ENCODE measurements around the gene EML6. TPM values are rescaled to one million over a fixed set of nuclear protein-coding genes. Genes with fewer than 3 reads are reported as not detected.
A peak's percentile ranks its signal among the peaks of the same experiment; 100 is the strongest.

The EML6 gene
- polyA plus RNA-seq, result 1 to 10 TPM in 2 of 4 donors, under 1 TPM in 2; 0.54 to 6.3 (median 1.1) TPM
- long read RNA-seq, donor 1, result 0 reads
- long read RNA-seq, donor 2, result 0 reads
- long read RNA-seq, donor 3, result 0 reads
- long read RNA-seq, donor 4, result 0 reads
- long read RNA-seq, donor 5, result 0 reads
- long read RNA-seq, donor 6, result 0 reads
- long read RNA-seq, donor 7, result 0 reads
- long read RNA-seq, donor 8, result 0 reads
- long read RNA-seq, donor 9, result 0 reads
- long read RNA-seq, donor 10, result 0 reads

DNA sequence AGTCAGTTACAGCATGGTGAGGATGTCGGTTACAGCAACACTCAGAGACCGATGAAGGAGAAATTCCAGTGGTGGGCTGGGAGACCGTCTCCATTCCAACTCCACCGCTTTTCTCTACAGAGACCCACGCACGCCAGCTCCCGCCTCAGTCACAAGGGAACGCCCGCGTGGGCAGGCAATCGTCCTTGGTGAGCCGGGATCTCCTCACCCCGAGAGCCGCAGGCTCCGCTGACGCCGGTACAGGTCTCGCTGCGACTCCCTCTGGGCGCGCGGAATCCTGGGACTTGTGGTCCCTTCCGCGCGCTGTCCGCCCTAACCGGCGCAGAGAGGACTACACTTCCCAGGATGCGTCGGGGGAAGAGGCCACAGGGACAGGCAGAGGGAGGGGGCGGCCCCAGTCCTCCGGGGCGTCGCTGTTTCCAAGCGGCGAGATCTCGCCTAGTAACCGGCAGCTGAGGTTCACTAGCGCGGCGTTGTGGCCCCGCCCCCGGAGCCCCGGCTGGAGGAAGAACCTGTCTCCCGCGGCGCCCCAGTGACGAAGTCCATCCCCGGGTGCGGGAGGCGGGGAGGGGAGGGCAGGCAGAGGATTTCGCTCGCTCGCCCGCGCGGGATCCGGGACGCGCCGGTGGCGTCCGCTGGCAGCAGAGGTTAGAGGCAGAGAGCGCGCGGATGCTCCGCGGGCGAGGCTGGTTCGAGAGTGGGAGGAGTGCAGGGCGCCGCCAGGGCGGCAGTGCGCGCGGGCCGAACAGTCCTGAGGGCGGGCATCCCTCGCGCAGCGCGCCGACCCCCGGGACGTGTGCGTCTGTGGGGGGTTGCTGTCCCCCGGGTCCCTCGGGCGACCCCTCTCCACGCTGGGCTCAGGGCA, at the start of gene EML6:
Gene EML6, plus strand, starts transcription at position 532 of the 865 bp plus-strand sequence. CDS start 1,400 bp downstream, outside the sequence.
- Histone ChIP-seq H3K36me3 (ENCODE audit: control insufficient read depth in 3 of 3, insufficient read depth in 2 of 3, low read depth in 1 of 3, low read length in 3 of 3) (no peaks in the 10 kb centered on the region), H3K4me1 (ENCODE audit: control insufficient read depth in 3 of 3, insufficient read depth in 2 of 3, low read depth in 1 of 3, low read length in 2 of 3) (peaks cover 0 to 14% (median 0%) of the 10 kb centered on the region in 3 donors), H3K27me3 (ENCODE audit: control insufficient read depth in 3 of 3, insufficient read depth in 3 of 3, low read length in 3 of 3) (peaks cover 0 to 25% (median 3%) of the 10 kb centered on the region in 3 donors), H3K4me3 (ENCODE audit: low read depth in 1 of 3, low read length in 3 of 3) (peak within 1 kb of the TSS; percentile 59 to 75 (median 69)), H3K27ac (ENCODE audit: low read depth in 1 of 3, low read length in 2 of 3) (peak within 1 kb of the TSS; percentile 15 to 88 (median 73)), H3K9me3 (ENCODE audit: control insufficient read depth in 2 of 2, insufficient read depth in 1 of 2, low read depth in 1 of 2, low read length in 1 of 2) (no peaks in the 10 kb centered on the region)
- WGBS, 3 donors, result 0% methylated on average over 83 to 90 of the region's 90 CpGs
- FAIRE-seq (no peak), DNase-seq (peak; percentile 99 to 100)

DNA sequence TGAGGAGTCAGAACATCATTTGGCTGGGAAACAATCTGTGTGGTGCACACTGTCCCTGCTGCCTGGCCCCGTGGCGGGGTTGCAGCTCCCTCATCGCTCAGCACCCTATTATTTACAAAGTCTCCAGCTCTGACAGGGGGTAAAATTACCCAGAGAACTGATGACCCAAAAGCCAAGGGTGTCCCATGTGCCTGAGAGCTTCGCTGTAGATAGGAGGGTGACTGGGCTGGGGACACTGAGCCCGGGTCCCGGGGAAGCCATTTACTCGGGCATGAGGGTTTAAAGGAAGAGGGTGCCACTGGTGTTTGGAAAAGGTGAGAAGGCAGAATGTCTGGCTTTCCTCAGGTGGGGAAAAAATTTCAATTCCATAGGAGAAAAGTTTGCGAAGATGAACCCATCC, 48.2 kb upstream of the EML6 start:
- WGBS, 3 donors, result 89 to 93% (median 93%) methylated on average over 8 of the region's 8 CpGs
- no peak for FAIRE-seq
- Histone ChIP-seq H3K27me3 (ENCODE audit: control insufficient read depth in 3 of 3, insufficient read depth in 3 of 3, low read length in 3 of 3) (peaks cover 0 to 9% (median 0%) of the 10 kb centered on the region in 3 donors), H3K4me1 (ENCODE audit: control insufficient read depth in 3 of 3, insufficient read depth in 2 of 3, low read depth in 1 of 3, low read length in 2 of 3) (peaks cover 0 to 5% (median under 1%) of the 10 kb centered on the region in 3 donors), H3K27ac (ENCODE audit: low read depth in 1 of 3, low read length in 2 of 3) (no peak overlapping the region), H3K36me3 (ENCODE audit: control insufficient read depth in 3 of 3, insufficient read depth in 2 of 3, low read depth in 1 of 3, low read length in 3 of 3) (peaks cover 0 to 5% (median under 1%) of the 10 kb centered on the region in 3 donors), H3K4me3 (ENCODE audit: low read depth in 1 of 3, low read length in 3 of 3) (no peak overlapping the region), H3K9me3 (ENCODE audit: control insufficient read depth in 2 of 2, insufficient read depth in 1 of 2, low read depth in 1 of 2, low read length in 1 of 2) (no peaks in the 10 kb centered on the region)
- no peak for DNase-seq

DNA sequence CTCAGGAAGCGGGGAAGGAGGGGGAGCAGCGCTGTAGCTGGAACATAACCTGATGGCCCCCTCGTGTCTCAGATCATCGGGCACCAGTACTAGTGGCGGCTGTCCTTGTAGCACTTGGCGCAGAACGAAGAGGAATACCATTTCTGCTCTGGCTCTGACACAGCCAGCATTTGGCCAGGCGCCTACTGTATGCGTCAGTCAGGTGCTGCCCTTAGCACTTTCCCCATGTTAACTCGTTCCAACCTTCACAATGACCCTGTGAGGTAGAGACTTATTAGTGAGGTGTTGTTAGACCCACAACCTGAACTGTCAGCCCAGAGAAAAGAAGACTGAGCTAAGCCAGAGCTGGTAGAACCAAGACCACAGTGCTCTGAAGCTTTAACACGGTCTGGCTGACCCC, 47.7 kb upstream of the EML6 start:
- Histone ChIP-seq H3K27ac (ENCODE audit: low read depth in 1 of 3, low read length in 2 of 3) (no peak overlapping the region), H3K4me1 (ENCODE audit: control insufficient read depth in 3 of 3, insufficient read depth in 2 of 3, low read depth in 1 of 3, low read length in 2 of 3) (peaks cover 0 to 5% (median 3%) of the 10 kb centered on the region in 3 donors), H3K9me3 (ENCODE audit: control insufficient read depth in 2 of 2, insufficient read depth in 1 of 2, low read depth in 1 of 2, low read length in 1 of 2) (no peaks in the 10 kb centered on the region), H3K4me3 (ENCODE audit: low read depth in 1 of 3, low read length in 3 of 3) (no peak overlapping the region), H3K36me3 (ENCODE audit: control insufficient read depth in 3 of 3, insufficient read depth in 2 of 3, low read depth in 1 of 3, low read length in 3 of 3) (peaks cover 0 to 1% (median 0%) of the 10 kb centered on the region in 3 donors), H3K27me3 (ENCODE audit: control insufficient read depth in 3 of 3, insufficient read depth in 3 of 3, low read length in 3 of 3) (peaks cover 0 to 9% (median 0%) of the 10 kb centered on the region in 3 donors)
- 27 to 74% (median 48%) methylated on average over 11 of the region's 11 CpGs for WGBS, 3 donors
- FAIRE-seq (no peak), DNase-seq (peak in 1 of 2 donors; percentile 25)

DNA sequence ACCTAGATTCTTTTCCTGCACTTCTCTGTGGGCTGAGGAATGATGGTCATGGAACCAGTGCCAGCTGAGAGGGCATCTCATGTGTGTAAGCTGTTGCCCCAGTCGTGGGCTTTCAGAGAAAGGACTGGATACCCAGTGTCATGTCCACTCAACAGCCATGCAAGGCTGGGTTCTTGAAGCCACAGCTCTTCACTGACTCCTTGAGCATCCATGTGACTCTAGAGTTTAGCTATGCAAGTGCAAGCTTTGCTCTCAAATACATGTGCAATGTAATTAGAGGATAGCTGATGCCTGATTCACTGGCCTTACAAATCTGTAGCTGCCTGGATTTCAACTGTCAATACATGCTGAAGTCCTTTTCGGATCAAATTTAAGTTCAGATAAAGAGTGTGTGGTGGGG, 46.8 kb upstream of the EML6 start:
- H3K4me1 ChIP-seq (ENCODE audit: control insufficient read depth in 3 of 3, insufficient read depth in 2 of 3, low read depth in 1 of 3, low read length in 2 of 3), result peaks cover 0 to 5% (median 4%) of the 10 kb centered on the region in 3 donors
- H3K27me3 ChIP-seq (ENCODE audit: control insufficient read depth in 3 of 3, insufficient read depth in 3 of 3, low read length in 3 of 3), result peaks cover 0 to 9% (median 0%) of the 10 kb centered on the region in 3 donors
- no peak for FAIRE-seq
- H3K9me3 ChIP-seq (ENCODE audit: control insufficient read depth in 2 of 2, insufficient read depth in 1 of 2, low read depth in 1 of 2, low read length in 1 of 2), result peaks cover 0 to 3% of the 10 kb centered on the region in 2 donors
- H3K27ac ChIP-seq (ENCODE audit: low read depth in 1 of 3, low read length in 2 of 3), result no peak overlapping the region
- no peaks in the 10 kb centered on the region for H3K36me3 ChIP-seq (ENCODE audit: control insufficient read depth in 3 of 3, insufficient read depth in 2 of 3, low read depth in 1 of 3, low read length in 3 of 3)
- no peak for DNase-seq
- H3K4me3 ChIP-seq (ENCODE audit: low read depth in 1 of 3, low read length in 3 of 3), result no peak overlapping the region
- 74 to 76% (median 74%) methylated on average over 2 of the region's 2 CpGs for WGBS, 3 donors

DNA sequence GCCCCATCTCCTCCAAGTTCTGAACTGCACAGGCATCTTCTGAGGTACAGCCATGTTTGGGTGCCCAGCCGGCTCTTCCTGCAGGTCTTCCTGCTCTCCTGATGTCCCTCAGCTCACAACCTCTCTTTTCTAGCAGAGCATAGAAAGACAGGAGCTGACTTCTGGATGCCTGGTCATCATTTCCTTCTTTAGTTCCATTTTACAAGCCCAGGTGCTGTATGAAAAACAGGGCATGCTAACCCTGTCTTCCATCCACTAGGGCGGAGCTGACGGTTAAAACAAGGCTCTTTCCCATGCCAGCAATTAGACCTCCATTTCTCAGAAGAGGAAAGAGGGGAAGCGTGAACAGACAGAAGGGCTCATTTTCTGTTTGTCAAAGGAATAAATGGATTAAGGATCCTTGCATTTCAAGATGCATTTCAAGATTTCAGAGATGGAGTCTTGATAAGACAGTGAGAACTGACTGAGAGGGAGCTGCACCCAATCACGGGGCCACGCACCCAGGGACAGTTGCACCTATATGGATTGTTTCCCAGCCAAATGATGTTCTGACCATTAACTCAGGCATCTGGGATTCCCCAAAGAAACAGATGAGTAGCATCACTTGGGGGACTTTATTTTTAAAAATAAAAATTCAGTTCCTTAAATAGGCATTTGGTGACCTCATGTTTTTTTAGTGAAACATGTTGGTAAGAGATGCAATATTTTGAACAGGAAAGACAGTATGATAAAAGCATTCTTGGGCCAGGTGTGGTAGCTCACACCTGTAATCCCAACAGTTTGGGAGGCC, 45.8 kb upstream of the EML6 start:
- H3K9me3 ChIP-seq (ENCODE audit: control insufficient read depth in 2 of 2, insufficient read depth in 1 of 2, low read depth in 1 of 2, low read length in 1 of 2), result peaks cover 0 to 3% of the 10 kb centered on the region in 2 donors
- H3K27me3 ChIP-seq (ENCODE audit: control insufficient read depth in 3 of 3, insufficient read depth in 3 of 3, low read length in 3 of 3), result peaks cover 0 to 9% (median 0%) of the 10 kb centered on the region in 3 donors
- no peaks in the 10 kb centered on the region for H3K36me3 ChIP-seq (ENCODE audit: control insufficient read depth in 3 of 3, insufficient read depth in 2 of 3, low read depth in 1 of 3, low read length in 3 of 3)
- peaks cover 0 to 5% (median 4%) of the 10 kb centered on the region in 3 donors for H3K4me1 ChIP-seq (ENCODE audit: control insufficient read depth in 3 of 3, insufficient read depth in 2 of 3, low read depth in 1 of 3, low read length in 2 of 3)
- DNase-seq (no peak), FAIRE-seq (no peak)
- H3K4me3 ChIP-seq (ENCODE audit: low read depth in 1 of 3, low read length in 3 of 3), result no peak overlapping the region
- 89 to 93% (median 92%) methylated on average over 6 of the region's 6 CpGs for WGBS, 3 donors
- H3K27ac ChIP-seq (ENCODE audit: low read depth in 1 of 3, low read length in 2 of 3), result no peak overlapping the region

DNA sequence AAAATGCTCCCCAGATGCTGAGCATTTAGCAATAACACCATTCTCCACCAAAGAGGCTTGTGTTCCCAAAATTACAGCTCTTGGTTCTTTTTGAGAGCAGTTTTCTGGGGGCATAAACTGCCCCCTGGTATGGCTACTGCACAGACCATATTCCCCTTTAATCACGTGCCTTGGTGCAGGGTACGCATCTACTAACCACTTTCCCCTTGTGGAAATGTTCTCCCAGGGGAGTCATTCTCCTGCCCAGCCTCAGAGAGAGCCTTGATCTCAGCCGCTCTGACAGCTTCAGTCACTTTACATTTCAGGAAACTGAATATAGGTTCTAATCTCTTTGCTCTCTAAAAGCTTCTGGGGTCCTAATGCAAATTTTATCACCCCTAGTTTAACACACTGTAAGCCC, 44.7 kb upstream of the EML6 start:
- FAIRE-seq, result no peak
- Histone ChIP-seq H3K27ac (ENCODE audit: low read depth in 1 of 3, low read length in 2 of 3) (no peak overlapping the region), H3K36me3 (ENCODE audit: control insufficient read depth in 3 of 3, insufficient read depth in 2 of 3, low read depth in 1 of 3, low read length in 3 of 3) (no peaks in the 10 kb centered on the region), H3K27me3 (ENCODE audit: control insufficient read depth in 3 of 3, insufficient read depth in 3 of 3, low read length in 3 of 3) (peaks cover 0 to 9% (median 0%) of the 10 kb centered on the region in 3 donors), H3K4me3 (ENCODE audit: low read depth in 1 of 3, low read length in 3 of 3) (no peak overlapping the region), H3K4me1 (ENCODE audit: control insufficient read depth in 3 of 3, insufficient read depth in 2 of 3, low read depth in 1 of 3, low read length in 2 of 3) (peaks cover 0 to 6% (median 0%) of the 10 kb centered on the region in 3 donors), H3K9me3 (ENCODE audit: control insufficient read depth in 2 of 2, insufficient read depth in 1 of 2, low read depth in 1 of 2, low read length in 1 of 2) (peaks cover 0 to 3% of the 10 kb centered on the region in 2 donors)
- WGBS, 3 donors, result 82 to 93% (median 87%) methylated on average over 3 of the region's 3 CpGs
- DNase-seq, result no peak

DNA sequence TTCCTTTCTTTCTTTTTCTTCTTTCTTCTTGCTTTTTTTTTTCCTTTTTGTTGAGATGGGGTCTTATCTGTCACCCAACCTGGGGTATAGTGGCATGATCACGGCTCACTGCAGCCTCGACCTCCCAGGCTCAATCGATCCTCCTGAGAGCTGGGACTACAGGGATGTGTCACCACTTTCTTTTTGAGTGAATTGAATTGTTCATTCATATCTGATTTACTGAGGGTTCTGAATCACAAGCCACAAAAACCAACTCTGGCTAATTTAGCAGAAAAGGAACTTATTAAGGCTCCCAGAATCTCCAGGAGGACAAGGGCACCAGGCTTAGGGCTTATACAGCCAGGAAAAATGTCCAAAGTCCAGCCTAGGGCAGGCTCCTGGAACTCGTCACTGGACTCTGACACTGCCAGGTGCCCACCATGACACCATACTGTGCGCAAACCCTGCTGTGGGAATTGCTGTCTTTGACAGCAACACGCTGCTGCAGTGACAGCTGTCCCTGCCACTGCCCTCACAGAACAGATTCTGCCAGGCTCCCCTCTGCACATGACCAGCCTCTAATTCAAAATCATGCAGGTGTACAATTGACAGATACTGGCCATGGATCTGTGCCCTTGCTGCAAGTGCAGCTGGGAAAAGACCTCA, 42.9 kb upstream of the EML6 start:
- Histone ChIP-seq H3K36me3 (ENCODE audit: control insufficient read depth in 3 of 3, insufficient read depth in 2 of 3, low read depth in 1 of 3, low read length in 3 of 3) (no peaks in the 10 kb centered on the region), H3K27ac (ENCODE audit: low read depth in 1 of 3, low read length in 2 of 3) (no peak overlapping the region), H3K4me3 (ENCODE audit: low read depth in 1 of 3, low read length in 3 of 3) (no peak overlapping the region), H3K4me1 (ENCODE audit: control insufficient read depth in 3 of 3, insufficient read depth in 2 of 3, low read depth in 1 of 3, low read length in 2 of 3) (peaks cover 0 to 6% (median 0%) of the 10 kb centered on the region in 3 donors), H3K27me3 (ENCODE audit: control insufficient read depth in 3 of 3, insufficient read depth in 3 of 3, low read length in 3 of 3) (peaks cover 0 to 8% (median 0%) of the 10 kb centered on the region in 3 donors), H3K9me3 (ENCODE audit: control insufficient read depth in 2 of 2, insufficient read depth in 1 of 2, low read depth in 1 of 2, low read length in 1 of 2) (peaks cover 0 to 3% of the 10 kb centered on the region in 2 donors)
- no peak for FAIRE-seq
- 28 to 63% (median 31%) methylated on average over 6 of the region's 6 CpGs for WGBS, 3 donors
- DNase-seq, result peak; percentile 54

All from small intestine (tissue), 16 donors.